HFF-Myc (cell line): ENCODE measurements around the gene KHSRP.

Experiments used
- DNase-seq: peaks from one replicate; pipeline ENCODE4 v3.0.0-alpha.2; 2011; ENCODE audit warnings: low read depth; ENCODE audit errors: extremely low read depth
- H3K4me3 ChIP-seq: replicated peaks from 2 replicates; pipeline ENCODE4 v1.5.1; 2011; ENCODE audit warnings: low read depth, mild to moderate bottlenecking, control low read depth, low read length
- TF ChIP-seq, protein P1 (sequence below): IDR thresholded peaks from 2 replicates; pipeline ENCODE4 v1.5.1; 2012; ENCODE audit warnings: mild to moderate bottlenecking, low read depth, low read length, control low read depth; ENCODE audit errors: missing control alignments

The KHSRP gene

DNA sequence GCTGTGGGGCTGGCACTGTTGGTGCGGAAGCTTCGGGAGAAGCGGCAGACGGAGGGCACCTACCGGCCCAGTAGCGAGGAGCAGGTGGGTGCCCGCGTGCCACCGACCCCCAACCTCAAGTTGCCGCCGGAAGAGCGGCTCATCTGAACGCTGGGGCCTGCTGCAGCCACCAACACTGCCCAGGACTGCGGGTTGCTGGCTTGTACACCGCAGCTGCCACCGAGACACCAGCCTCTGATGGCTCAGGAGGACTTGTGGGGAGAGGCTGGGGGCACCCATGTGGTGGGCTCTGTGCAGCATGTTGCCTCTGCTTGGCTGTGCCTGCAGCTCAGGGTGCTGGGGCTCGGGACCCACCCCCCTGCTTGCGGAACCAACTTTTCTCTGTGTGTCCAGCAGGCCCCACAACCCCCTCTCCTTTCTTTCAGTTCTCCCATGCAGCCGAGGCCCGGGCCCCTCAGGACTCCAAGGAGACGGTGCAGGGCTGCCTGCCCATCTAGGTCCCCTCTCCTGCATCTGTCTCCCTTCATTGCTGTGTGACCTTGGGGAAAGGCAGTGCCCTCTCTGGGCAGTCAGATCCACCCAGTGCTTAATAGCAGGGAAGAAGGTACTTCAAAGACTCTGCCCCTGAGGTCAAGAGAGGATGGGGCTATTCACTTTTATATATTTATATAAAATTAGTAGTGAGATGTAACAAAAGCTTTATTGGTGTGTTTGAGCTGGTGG, 42.1 kb upstream of the KHSRP start:
- TF ChIP-seq, protein P1, sequence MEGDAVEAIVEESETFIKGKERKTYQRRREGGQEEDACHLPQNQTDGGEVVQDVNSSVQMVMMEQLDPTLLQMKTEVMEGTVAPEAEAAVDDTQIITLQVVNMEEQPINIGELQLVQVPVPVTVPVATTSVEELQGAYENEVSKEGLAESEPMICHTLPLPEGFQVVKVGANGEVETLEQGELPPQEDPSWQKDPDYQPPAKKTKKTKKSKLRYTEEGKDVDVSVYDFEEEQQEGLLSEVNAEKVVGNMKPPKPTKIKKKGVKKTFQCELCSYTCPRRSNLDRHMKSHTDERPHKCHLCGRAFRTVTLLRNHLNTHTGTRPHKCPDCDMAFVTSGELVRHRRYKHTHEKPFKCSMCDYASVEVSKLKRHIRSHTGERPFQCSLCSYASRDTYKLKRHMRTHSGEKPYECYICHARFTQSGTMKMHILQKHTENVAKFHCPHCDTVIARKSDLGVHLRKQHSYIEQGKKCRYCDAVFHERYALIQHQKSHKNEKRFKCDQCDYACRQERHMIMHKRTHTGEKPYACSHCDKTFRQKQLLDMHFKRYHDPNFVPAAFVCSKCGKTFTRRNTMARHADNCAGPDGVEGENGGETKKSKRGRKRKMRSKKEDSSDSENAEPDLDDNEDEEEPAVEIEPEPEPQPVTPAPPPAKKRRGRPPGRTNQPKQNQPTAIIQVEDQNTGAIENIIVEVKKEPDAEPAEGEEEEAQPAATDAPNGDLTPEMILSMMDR, result no peak
- DNase-seq, result no peak
- no peak overlapping the region for H3K4me3 ChIP-seq

DNA sequence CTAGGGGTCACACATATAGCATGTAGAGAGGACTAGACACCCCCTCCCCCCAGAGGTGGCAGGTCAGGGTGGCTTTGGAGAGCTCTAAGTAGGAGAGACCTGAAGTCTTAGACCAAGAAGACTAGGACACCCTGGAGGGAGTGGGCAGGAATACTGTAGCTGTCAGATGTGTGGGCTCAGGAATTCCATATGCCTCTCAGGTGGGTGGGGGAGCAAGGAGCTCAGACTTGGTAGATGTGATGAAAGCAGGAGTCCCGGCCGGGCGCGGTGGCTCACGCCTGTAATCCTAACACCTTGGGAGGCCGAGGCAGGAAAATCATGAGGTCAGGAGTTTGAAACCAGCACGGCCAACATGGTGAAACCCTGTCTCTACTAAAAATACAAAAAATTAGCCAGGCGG, 41.1 kb upstream of the KHSRP start:
- DNase-seq, result no peak
- H3K4me3 ChIP-seq, result no peak overlapping the region
- TF ChIP-seq, protein P1, result no peak

DNA sequence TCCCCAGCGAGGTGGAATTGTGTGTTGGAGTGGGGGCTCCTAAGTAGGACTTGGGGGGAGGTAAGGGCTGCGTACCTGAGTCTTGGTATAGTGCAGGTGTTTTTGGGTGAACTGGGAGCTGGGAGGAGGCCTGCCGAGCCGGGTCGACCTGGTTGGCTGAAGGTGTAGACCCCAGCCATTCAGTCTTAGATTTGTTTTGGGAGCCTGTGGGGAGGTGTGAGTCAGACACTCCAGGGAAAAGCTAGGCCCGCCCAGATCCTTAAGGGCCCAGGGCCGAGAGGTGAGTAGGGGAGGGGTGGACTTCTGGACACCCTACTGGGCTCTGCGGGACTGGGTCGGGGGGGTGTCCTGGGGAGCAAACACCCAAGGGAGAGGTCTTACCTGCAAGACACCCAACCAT, 40.4 kb upstream of the KHSRP start:
- no peak for DNase-seq
- TF ChIP-seq, protein P1, result no peak
- no peak overlapping the region for H3K4me3 ChIP-seq

DNA sequence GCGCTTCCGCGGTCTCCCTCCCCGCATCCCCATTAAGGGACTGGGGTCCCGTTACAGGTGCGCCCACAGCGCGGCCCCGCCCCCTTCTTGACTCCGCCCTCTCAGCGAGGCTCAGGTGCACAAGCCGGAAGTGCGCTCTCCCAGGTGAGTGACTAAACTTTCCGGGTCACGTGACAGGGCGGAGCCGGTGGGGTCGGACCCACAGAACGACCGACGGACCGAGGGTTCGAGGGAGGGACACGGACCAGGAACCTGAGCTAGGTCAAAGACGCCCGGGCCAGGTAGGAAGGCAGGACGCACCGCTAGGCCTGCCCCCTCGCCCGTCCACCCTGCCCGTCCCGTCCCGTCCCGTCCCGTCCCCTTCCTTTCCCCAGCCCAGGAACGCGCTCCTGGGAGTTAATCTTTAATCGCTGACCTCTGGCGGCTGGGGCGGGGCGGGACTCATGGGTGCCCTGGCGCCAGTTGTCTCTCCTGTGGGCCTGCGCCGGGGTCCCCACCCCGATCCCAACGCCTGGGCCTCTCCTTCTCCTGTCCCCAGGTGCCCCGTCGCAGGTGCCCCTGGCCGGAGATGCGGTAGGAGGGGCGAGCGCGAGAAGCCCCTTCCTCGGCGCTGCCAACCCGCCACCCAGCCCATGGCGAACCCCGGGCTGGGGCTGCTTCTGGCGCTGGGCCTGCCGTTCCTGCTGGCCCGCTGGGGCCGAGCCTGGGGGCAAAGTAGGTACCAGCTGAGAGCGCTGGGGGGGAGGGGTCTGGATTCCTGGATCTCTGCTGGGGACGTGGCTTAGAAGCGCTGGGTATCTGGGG, 39.7 kb upstream of the KHSRP start, which contains the start of gene CRB3:
Gene CRB3 (plus strand): TSS at position 202 of the 804 bp plus-strand sequence. CDS start 431 bp downstream, at position 633.
- no peak for DNase-seq
- TF ChIP-seq, protein P1, result no peak
- no peak within 1 kb of the TSS for H3K4me3 ChIP-seq

DNA sequence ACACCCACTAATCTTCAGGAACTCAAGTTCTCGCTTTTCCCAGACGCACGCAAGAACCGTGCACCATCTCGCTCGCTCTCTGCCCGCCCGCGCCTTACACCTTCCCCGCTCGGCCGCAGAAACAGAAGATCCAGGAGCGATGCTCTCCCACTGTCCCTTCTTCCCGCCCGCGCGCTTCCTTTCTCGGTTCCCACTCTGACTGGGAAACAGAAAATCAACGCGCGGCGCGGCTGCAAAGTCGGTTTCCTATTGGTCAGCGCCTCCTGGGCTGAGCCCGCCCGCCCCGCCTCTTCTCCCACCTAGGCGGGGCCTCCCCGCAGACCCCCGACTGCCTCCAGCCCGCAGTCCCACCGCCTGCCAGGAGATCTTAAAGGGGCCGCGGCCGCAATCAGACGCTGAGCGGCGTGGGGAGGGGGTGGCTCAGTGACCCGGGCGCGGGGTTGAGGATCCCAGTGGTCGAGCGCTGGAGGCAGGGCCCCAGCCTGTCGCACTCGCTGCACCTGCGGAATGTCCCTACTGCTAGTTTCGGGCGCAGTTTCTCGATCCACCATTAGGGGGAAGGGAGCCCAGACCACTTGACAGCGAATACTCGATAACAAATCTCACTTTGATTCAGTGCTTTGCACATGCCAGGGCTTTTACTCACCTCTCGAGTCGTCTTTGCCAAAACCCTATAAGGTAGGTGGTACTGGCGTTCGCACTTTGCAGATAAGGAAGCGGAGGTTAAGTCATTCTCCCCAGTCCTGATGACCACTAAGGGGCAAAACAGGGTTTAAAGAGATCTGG, 35.7 kb upstream of the KHSRP start:
- DNase-seq, result peak; percentile 91
- TF ChIP-seq, protein P1, result peak; percentile 68
- H3K4me3 ChIP-seq, result peak overlapping the region; percentile 61

DNA sequence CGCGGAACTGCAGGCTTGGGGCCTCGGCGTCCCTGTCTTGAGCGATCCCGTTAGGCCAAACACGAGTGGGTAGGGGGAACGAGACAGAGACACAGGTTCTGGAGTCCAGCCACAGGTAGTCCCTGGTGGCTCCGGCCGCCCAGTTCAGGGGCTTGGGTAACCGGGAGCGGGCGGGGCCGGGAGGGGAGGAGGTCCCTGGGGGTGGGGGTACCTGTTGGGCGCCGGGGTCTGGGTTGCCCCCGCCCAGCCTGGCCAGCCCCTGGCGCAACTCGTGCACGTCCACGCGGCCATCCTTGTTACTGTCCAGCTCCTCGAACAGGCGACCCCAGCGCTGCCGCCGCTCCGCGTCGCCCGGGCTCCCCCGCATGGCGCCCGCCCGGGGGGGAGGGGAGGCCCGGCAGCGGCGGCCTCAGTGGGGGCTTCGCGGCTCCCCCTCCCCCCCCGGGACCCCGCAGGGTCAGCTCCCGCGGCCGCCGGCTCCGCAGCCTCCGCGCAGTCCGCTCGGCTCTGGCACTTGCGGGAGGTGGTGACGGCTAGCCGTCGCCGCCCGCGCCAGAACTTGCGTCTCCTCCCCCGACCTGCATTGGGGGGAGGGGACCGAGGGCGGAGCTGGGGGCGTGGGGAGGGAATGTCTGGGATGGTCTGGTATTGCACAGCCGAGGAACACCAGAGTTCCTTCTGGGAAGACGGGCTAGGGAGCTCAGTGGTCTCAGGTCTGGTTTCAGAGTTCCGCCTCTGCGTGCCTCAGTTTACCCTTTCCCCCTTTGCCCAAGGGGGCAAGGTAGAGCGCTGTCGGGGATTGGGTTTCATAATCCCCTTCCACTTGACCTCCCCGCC, 34.9 kb upstream of the KHSRP start, which contains the start of gene SLC25A23:
Gene SLC25A23 (minus strand): TSS at position 531 of the 837 bp plus-strand sequence. CDS start 164 bp downstream, at position 367.
- TF ChIP-seq, protein P1, result no peak
- peak within 1 kb of the TSS; percentile 61 for H3K4me3 ChIP-seq
- DNase-seq, result no peak
